NCI-H748 treated with DMSO at 0.1 percent for 48 hours (cell line): ENCODE measurements around the gene BFAR.
"Not testable (repeated sequence)": the region's sequence is repeated elsewhere in the genome, so short reads cannot be mapped to it uniquely, and the experiment has no call there.

Experiments used
- DNase-seq: peaks from one replicate; lab custom pipeline; 2025; lab: John Stamatoyannopoulos, UW

The BFAR gene

GRCh38 chr16:14635395-14636165 is 2.8 kb downstream of the BFAR start:
- no peak for DNase-seq

DNA sequence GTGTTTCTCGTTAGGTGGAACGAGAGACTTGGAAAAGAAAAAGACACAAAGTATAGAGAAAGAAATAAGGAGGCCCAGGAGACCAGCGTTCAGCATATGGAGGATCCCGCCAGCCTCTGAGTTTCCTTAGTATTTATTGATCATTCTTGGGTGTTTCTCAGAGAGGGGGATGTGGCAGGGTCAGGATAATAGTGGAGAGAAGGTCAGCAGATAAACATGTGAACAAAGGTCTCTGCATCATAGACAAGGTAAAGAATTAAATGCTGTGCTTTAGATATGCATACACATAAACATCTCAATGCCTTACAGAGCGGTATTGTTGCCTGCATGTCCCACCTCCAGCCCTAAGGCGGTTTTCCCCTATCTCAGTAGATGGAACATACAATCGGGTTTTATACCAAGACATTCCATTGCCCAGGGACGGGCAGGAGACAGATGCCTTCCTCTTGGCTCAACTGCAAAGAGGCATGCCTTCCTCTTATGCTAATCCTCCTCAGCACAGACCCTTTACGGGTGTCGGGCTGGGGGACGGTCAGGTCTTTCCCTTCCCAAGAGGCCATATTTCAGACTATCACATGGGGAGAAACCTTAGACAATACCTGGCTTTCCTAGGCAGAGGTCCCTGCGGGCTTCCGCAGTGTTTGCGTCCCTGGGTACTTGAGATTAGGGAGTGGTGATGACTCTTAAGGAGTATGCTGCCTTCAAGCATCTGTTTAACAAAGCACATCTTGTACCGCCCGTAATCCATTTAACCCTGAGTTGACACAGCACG is 3.6 kb downstream of the BFAR start:
- DNase-seq = not testable (repeated sequence)

DNA sequence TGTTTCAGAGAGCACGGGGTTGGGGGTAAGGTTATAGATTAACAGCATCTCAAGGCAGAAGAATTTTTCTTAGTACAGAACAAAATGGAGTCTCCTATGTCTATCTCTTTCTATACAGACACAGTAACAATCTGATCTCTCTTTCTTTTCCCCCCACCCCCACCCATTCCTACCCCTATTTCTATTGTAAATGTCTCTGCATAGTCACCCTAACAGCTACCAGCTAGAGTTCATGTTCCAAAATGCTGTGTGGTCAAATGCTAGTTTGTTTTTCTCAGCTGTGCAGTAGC is 4.1 kb downstream of the BFAR start:
- not testable (repeated sequence) for DNase-seq

DNA sequence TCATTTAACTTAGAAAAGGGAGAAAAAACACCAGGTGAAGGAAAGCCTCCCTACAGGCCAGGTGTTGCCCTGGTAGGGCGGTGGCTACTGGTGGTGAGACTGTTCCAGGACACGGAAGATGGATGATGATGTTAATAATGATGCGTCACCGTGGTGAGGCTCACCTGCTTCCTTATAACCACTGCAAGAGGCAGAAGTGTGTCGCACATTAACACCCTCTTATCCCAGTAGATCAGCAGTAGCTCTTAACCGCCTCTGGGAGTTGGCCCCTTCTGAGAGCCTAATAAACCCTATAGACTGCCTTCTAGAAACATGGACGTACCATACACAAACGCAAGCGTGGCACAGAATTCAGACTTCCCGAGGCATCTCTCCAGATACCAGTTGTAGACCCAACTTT is 7.8 kb downstream of the BFAR start:
- DNase-seq = no peak

- no peak for DNase-seq
Observed at GRCh38 chr16:14641206-14641605, 8.5 kb downstream of the BFAR start.

- DNase-seq = no peak
Observed at GRCh38 chr16:14641926-14642325, 9.2 kb downstream of the BFAR start.

GRCh38 chr16:14649816-14650215 is 17.1 kb downstream of the BFAR start:
- no peak for DNase-seq

DNA sequence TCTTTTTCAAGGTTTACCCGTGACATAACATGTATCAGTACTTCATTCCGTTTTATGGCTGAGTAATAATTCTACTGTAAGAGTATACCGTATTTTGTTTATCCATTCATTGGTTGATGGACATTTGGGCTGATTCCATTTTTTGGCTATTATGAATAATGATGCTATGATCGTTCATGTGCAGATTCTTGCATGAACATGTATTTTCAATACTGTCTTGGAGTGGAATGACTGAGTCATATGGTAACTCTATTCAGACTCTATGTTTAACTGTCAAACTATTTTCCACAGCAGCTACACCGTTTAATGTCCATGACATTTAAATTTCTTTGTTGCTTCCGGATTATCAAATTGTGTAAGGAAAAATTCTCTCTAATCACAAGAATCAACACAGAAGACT is 17.9 kb downstream of the BFAR start:
- no peak for DNase-seq

- DNase-seq = no peak
Observed at GRCh38 chr16:14652726-14653125, 20.0 kb downstream of the BFAR start.

DNA sequence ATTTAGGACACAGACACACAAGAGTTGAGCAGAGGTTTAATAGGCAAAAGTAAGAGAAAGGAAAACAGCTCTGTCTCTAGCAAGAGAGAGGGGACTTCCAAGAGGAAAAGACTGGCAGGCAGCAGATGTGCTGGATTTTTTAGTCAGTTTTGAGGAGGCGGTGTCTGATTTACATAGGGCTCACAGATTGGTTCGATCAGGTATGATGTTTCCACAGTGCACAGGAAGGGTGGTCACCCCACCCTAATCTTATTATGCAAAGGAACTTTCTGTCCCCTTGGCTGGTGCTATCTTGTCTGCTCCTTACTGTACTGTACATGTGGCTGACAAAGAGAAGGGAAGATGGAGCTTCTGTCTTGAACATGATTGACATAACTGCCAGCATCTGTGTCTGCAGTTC is 25.3 kb downstream of the BFAR start:
- no peak for DNase-seq

DNA sequence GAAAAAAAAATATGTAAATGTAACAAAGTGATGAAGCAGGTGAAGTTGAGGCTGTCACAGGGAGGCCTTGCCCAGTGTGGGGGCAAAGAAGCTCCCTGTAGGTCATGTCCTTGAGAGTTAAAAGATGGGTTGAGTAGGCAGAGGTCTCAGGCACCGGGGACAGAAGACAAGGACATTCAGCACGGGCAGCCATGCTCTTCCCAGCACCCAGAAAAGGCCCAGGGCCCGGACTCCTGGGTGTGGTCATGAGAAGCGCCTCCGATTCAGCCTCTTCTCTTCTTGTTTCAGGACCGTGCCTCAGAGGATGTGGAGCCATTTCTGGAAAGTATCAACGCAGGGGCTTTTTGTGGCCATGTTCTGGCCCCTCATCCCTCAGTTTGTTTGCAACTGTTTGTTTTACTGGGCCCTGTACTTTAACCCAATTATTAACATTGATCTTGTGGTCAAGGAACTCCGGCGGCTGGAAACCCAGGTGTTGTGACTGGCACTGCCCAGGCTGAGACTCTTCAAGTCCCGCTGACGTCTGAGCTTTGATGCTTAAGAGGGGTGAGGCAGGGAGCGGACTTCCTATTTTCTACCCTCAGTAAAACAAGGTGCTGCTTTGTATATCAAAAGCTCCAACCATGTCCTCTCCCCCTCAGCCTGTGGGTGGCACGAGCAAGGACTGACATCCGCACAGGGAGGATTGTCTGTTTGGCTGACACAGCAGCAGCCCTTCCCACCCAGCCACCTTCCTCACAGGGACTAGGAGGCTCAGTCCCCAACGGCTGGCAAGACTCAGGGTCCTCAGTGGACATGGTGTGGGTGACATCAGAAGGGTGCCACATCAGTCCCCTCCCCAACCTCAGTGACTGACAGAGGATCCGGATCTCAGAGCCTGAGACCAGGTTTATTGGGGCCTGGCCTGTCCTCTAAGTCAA is 34.9 kb downstream of the BFAR start:
- no peak for DNase-seq

GRCh38 chr16:14668556-14669223 is 35.9 kb downstream of the BFAR start:
- no peak for DNase-seq

DNA sequence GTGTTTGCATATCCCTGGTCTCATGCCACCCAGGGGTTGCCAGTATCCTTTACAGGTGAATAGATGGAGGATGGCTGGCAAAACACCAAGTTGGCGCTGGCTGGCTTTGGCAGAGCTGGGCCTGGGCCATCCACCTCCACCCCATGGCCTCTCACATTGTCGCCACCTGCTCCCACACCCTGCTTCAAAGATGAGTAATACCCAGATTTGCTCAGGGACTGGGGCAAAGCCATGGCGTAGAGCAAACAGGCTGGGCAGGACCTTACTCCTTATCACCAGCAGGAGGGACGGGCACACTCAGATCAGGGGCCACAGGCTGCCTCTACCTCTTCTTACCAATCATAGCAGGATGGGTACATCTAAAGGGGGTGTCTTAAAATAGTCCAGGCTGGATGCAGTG is 37.0 kb downstream of the BFAR start:
- no peak for DNase-seq

- DNase-seq = no peak
Observed at GRCh38 chr16:14672403-14672971, 39.7 kb downstream of the BFAR start.

DNA sequence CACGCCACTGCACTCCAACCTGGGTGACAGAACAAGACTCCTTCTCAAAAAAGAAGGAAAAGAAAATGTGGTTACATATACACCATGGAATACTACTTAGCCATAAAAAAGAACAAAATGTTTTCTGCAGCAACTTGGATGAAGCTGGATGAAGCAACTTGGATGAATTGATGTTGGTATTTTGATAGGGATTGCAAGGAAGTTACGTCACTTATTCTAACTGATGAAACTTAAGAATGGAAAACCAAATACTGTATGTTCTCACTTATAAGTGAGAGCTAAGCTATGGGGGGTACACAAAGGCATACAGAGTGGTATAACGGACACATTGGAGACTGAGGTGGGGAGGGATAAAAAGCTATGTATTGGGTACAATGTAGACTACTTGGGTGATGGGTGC is 43.9 kb downstream of the BFAR start:
- DNase-seq = no peak

DNA sequence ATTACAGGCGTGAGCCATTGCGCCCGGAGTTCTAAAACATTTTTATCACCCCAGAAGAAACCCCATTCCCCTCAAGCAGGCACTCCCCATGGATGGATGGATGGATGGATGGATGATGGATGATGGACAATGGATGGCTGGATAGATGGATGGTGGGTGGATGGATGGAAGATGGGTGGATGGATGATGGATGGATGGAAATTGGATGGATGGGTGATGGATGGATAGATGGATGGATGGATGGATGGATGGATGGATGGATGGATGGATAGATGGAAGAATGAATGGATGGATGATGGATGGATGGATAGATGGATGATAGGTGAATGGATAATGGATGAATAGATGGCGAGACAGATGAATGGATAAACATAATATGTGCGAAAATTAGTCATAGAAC is 44.9 kb downstream of the BFAR start:
- DNase-seq = no peak

- no peak for DNase-seq
Observed at GRCh38 chr16:14678748-14679497, 46.2 kb downstream of the BFAR start.

DNA sequence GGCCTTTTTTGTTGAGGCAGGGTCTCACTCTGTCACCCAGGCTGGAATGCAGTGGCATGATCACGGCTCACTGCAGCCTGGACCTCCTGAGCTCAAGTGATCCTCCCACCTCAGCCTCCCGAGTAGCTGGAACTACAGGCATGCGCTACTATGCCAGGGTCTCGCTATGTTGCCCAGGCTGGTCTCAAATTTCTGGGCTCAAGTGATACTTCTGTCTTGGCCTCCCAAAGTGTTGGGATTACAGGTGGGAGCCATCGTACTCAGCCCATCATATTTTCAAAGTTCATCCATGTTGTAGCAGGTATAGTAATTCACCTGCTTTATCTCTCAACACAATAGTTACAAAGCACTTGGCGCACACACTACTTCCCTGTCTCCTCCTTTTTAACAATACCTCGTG is 47.6 kb downstream of the BFAR start:
- not testable (repeated sequence) for DNase-seq

GRCh38 chr16:14681115-14681514 is 48.4 kb downstream of the BFAR start:
- no peak for DNase-seq

DNA sequence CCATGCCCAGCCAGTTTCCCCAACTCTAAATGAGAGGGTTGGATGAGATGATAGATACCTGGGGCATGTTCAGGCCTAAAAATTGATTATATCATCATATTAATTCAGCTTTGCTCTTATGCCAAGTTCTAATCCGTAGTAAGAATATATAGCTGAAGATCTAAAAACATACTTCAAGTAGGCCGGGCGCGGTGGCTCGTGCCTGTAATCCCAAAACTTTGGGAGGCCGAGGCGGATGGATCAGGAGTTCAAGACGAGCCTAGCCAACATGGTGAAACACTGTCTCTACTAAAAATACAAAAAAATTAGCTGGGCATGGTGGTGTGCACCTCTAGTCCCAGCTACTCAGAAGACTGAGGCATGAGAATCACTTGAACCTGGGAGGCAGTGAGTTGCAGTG is 49.4 kb downstream of the BFAR start:
- DNase-seq = no peak
